Measurements from ENCODE around the gene WWOX.

DNA sequence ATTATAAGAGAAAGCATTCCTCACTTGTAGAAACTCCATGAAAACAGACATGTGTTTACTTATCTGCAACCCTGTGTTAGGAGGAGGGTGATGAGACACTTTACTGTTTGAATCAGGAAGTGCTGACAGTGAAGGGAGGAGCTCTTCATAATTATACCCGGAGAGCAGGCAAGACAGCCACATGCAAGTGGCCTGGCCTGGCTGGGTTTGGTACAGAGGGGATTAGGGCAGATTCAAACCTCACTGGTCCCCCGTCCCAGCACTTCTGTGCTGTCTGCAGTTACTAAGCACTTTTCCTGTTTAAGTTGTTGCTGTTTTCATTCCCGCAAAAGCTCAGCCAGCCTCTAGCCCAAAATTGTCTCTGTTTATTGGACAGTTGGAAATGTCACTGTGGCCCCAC, 78.5 kb downstream of the WWOX start:
- TF ChIP-seq, protein P1, sequence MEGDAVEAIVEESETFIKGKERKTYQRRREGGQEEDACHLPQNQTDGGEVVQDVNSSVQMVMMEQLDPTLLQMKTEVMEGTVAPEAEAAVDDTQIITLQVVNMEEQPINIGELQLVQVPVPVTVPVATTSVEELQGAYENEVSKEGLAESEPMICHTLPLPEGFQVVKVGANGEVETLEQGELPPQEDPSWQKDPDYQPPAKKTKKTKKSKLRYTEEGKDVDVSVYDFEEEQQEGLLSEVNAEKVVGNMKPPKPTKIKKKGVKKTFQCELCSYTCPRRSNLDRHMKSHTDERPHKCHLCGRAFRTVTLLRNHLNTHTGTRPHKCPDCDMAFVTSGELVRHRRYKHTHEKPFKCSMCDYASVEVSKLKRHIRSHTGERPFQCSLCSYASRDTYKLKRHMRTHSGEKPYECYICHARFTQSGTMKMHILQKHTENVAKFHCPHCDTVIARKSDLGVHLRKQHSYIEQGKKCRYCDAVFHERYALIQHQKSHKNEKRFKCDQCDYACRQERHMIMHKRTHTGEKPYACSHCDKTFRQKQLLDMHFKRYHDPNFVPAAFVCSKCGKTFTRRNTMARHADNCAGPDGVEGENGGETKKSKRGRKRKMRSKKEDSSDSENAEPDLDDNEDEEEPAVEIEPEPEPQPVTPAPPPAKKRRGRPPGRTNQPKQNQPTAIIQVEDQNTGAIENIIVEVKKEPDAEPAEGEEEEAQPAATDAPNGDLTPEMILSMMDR (IDR thresholded peaks at IDR 0.05; ENCODE audit: borderline replicate concordance, extremely low read depth, low read length, poor library complexity, severe bottlenecking) = no peak
- no peak for TF ChIP-seq EZH2 (IDR thresholded peaks at IDR 0.05; ENCODE audit: borderline replicate concordance, low read depth, low read length, severe bottlenecking)
